ENCODE measurements around the gene SHISAL1.
"Not testable (repeated sequence)": the region's sequence is repeated elsewhere in the genome, so short reads cannot be mapped to it uniquely, and the experiment has no call there.

Gene SHISAL1

GRCh38 chr22:44325718-44326490 lies 13.2 kb upstream of the SHISAL1 start:
- no peak for DNase-seq

- DNase-seq = not testable (repeated sequence)
Observed at GRCh38 chr22:44323140-44323790, 10.5 kb upstream of the SHISAL1 start.

GRCh38 chr22:44319685-44320084 lies 6.9 kb upstream of the SHISAL1 start:
- DNase-seq = no peak

GRCh38 chr22:44318751-44319150 lies 6.0 kb upstream of the SHISAL1 start:
- DNase-seq = no peak

DNA sequence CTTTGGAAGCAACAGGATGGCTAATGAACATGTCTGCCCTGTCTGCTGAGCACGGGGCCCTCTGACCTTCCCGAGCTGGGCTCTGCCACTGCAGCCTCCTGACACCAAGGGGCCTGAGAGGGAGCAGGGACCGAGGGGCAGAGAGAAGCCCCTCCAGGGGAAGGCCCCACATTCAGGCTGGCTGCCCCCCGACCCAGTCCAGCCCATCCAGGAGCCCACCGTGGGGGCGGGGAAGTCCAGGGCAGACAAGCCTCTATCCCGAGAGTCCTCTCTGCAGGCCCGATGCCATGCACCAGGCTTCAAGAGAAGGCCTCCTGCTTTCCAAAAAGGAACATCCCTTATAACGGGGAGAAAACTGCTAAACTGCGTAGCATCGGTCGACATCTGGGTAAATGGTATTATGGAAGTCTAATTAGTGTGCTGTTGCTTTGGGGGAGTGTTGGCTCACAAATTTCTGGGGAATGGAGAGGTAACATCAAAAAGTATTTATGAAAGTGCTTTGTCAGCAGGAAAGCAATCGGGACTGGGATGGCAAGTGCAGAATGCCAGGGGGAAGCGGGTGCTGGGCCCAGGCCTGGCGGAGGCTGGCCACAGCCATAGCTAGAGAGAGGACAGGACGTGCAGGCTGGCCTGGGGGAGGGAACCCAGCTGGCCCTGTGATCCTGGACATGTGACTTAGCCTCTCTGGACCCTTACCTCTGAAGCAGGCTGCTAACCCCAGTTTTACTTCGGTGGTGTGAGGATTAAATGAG lies 5.3 kb upstream of the SHISAL1 start:
- no peak for DNase-seq

GRCh38 chr22:44317123-44317444 lies 4.3 kb upstream of the SHISAL1 start:
- no peak for DNase-seq

DNA sequence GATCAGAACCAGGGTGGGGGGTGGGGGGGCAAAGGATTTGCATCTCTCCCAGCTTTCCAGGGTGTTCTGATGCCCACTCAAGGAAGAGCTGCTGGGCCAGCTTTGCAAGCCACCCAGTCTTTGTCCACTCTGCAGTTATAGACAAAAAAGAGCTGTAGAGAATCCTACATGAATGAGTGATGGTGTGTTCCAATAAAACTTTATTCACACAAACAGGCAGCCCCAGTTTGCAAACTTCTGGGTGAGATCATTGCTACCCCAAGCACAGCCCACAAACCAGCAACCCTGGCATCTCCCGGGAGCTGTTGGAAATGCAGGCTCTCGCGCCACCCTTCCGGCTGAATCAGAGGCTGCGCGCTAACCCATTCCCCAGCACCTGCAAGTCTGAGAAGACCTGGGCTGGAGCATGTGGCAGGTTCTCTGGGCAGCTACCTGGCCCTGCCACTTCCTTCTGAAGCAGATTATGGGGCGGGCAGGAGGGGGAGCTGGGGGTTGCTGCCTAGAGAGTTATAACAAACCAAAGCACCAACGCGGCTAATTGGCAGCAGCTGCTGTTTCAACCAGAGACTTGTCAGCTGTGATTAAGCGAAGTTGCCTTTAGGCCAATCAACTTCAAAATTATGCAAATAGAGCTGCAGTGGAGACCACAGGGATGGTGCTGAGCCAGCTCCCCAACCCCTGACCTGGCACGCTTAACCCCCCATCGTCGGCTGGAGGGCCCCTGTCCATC lies 3.8 kb upstream of the SHISAL1 start:
- no peak for DNase-seq

DNA sequence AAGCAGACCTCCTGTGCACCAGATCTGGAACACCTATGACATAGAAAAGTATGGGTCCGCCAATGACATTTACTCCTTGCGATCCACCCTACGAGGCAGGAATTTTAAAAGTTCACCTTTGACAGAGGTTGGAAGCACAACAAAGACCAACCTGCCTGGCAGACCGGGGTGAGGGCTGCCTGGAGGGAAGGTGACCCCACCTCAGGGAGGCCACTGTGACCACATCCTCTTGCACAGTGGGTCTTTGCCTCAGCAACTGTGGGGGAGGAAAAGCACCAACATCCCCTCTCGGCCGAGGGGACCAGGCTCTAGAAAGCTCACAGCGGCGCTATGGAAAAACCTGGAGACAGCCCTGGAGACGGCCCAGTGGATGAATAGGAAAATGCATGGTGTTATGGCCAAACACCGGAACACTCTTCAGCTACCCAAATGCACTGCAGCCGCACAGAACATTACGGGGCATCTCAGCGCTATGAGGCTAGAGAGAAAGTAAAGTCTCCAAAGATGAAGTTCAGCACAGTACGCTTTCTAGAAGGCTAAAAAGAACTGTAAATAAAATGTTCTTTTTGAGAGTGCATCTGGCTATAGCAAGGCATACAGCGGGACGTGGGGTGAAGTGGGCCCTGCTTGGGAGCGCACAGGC lies 1.8 kb upstream of the SHISAL1 start:
- DNase-seq = no peak

- DNase-seq = no peak
Observed at GRCh38 chr22:44313385-44314006, 745 bp upstream of the SHISAL1 start.

GRCh38 chr22:44311855-44312170 lies 938 bp downstream of the SHISAL1 start:
- DNase-seq = no peak

DNA sequence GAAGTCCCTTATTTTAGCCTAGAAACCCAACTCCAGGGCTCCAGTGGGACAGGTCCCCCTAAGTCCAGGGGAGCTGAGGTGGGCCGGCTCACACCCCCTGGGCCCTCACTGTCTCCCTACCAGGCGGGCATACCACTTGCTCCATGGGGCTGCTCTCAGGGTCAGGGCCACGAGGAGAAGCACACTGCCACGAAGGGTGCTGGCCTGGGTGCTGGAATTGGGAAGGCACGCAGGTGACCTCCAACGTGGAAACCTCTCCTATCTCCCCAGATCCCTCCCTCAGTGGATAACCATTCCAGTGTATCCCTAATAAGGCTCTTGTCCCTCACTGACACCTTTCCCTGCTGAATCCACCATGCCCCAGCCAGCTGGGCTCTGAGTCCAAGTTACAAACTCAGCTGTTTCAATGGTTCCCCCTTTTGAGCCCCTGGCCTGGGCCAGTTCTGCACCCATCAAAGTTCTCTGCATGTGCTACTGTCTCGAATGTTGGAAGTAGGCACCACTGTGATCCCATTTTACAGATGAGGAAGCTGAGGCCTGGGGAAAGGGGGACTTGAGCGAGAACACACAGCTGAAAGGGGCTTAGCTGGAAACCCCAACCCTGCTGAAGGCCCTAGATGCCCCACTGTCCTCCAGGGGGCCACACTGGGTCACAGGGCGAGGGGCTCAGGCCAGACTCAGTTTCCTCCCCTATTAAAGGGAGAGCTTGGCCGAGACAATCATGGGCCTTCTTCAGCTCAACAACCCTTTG lies 1.5 kb downstream of the SHISAL1 start:
- DNase-seq = no peak

DNA sequence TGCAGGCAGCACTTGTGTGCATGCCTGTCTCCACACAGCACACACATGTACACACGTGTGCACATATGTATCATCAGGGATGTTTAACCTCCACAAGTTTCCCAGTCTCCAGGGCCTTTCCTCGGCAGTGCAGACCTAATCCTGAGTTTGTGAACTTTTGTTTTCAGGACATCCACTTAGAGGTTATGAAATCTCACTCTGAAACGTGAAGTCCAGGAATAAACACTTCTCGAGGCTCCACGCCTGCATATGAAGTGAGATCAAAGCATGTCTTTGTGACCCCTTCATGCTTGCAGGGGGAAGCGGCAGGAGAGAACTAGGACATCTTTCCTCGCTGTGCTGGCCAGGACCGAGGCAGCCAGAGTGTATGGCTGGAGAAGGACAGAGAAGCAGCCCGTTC lies 3.1 kb downstream of the SHISAL1 start:
- no peak for DNase-seq

- no peak for DNase-seq
Observed at GRCh38 chr22:44309137-44309536, 3.6 kb downstream of the SHISAL1 start.

GRCh38 chr22:44307509-44308169 lies 5.1 kb downstream of the SHISAL1 start:
- DNase-seq = no peak

GRCh38 chr22:44305888-44306287 lies 6.9 kb downstream of the SHISAL1 start:
- DNase-seq = no peak

- no peak for DNase-seq
Observed at GRCh38 chr22:44305455-44305854, 7.3 kb downstream of the SHISAL1 start.

GRCh38 chr22:44304911-44305310 lies 7.8 kb downstream of the SHISAL1 start:
- DNase-seq = no peak

GRCh38 chr22:44304354-44304753 lies 8.4 kb downstream of the SHISAL1 start:
- no peak for DNase-seq

DNA sequence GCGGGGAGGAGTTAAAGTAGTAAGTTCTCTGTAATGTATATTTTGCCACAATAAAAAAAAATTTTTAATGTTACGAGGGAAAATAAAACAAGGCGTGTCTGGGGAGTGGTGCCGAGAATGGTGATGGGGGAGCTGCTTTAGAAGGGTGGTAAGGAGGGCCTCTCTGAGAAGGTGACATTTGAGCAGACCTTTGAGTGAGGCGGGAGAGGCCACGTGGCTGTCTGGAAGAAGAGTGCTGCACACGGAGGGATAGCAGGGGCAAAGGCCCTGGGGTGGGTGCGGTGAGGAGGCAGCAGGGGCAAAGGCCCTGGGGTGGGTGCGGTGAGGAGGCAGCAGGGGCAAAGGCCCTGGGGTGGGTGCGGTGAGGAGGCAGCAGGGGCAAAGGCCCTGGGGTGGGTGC lies 10.4 kb downstream of the SHISAL1 start:
- DNase-seq = not testable (repeated sequence)

DNA sequence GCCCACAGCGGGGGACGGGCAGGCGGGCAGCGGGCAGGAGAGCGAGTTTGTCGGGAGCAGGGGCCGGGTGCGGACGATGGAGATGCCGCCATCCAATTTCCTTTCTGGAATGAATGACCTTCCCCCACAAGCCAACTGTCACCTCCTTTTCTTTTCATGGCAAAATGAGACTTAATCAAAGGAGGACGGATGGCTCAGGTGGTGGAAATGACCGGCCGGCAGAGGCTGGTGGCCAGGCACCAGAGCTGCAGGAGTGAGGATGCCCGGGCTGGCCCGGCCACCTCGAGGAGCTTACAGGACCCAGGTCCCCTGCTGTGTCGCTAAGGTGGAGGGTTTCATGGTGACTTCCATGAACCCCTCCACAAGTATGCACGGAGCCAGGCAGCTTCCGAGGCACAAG lies 11.7 kb downstream of the SHISAL1 start:
- DNase-seq = no peak

GRCh38 chr22:44299124-44299523 lies 13.6 kb downstream of the SHISAL1 start:
- DNase-seq = no peak
